Measurements from ENCODE around the gene RGS11. TPM values are rescaled to one million over a fixed set of nuclear protein-coding genes. Genes with fewer than 3 reads are reported as not detected.

Gene RGS11
- total RNA-seq, 1 donor = not detected

GRCh38 chr16:305916-306626, 30.3 kb upstream of the RGS11 start:
- no peaks in the 10 kb centered on the region for H3K27me3 ChIP-seq (ENCODE audit: insufficient read depth, low read length)
- H3K4me1 ChIP-seq (ENCODE audit: insufficient read depth, low read length) = peaks cover 18% of the 10 kb centered on the region
- H3K4me3 ChIP-seq (ENCODE audit: low read length) = no peak overlapping the region
- H3K9me3 ChIP-seq (ENCODE audit: low read depth, low read length) = no peaks in the 10 kb centered on the region

GRCh38 chr16:303760-304505, 28.2 kb upstream of the RGS11 start:
- peaks cover 7% of the 10 kb centered on the region for H3K4me1 ChIP-seq (ENCODE audit: insufficient read depth, low read length)
- H3K4me3 ChIP-seq (ENCODE audit: low read length) = no peak overlapping the region
- no peaks in the 10 kb centered on the region for H3K27me3 ChIP-seq (ENCODE audit: insufficient read depth, low read length)
- H3K9me3 ChIP-seq (ENCODE audit: low read depth, low read length) = no peaks in the 10 kb centered on the region

- Histone ChIP-seq H3K27me3 (ENCODE audit: insufficient read depth, low read length) (no peaks in the 10 kb centered on the region), H3K4me1 (ENCODE audit: insufficient read depth, low read length) (peaks cover 2% of the 10 kb centered on the region), H3K9me3 (ENCODE audit: low read depth, low read length) (no peaks in the 10 kb centered on the region), H3K4me3 (ENCODE audit: low read length) (no peak overlapping the region)
Observed at GRCh38 chr16:301950-302349, 26.2 kb upstream of the RGS11 start.

GRCh38 chr16:301235-301634, 25.5 kb upstream of the RGS11 start:
- Histone ChIP-seq H3K27me3 (ENCODE audit: insufficient read depth, low read length) (no peaks in the 10 kb centered on the region), H3K4me3 (ENCODE audit: low read length) (no peak overlapping the region), H3K9me3 (ENCODE audit: low read depth, low read length) (no peaks in the 10 kb centered on the region), H3K4me1 (ENCODE audit: insufficient read depth, low read length) (no peaks in the 10 kb centered on the region)

GRCh38 chr16:297832-298231, 22.1 kb upstream of the RGS11 start:
- Histone ChIP-seq H3K4me1 (ENCODE audit: insufficient read depth, low read length) (no peaks in the 10 kb centered on the region), H3K27me3 (ENCODE audit: insufficient read depth, low read length) (no peaks in the 10 kb centered on the region), H3K9me3 (ENCODE audit: low read depth, low read length) (no peaks in the 10 kb centered on the region), H3K4me3 (ENCODE audit: low read length) (no peak overlapping the region)

GRCh38 chr16:296806-297510, 21.2 kb upstream of the RGS11 start:
- no peaks in the 10 kb centered on the region for H3K4me1 ChIP-seq (ENCODE audit: insufficient read depth, low read length)
- no peaks in the 10 kb centered on the region for H3K9me3 ChIP-seq (ENCODE audit: low read depth, low read length)
- no peaks in the 10 kb centered on the region for H3K27me3 ChIP-seq (ENCODE audit: insufficient read depth, low read length)
- no peak overlapping the region for H3K4me3 ChIP-seq (ENCODE audit: low read length)

GRCh38 chr16:296276-296675, 20.5 kb upstream of the RGS11 start:
- Histone ChIP-seq H3K9me3 (ENCODE audit: low read depth, low read length) (no peaks in the 10 kb centered on the region), H3K27me3 (ENCODE audit: insufficient read depth, low read length) (no peaks in the 10 kb centered on the region), H3K4me1 (ENCODE audit: insufficient read depth, low read length) (no peaks in the 10 kb centered on the region), H3K4me3 (ENCODE audit: low read length) (no peak overlapping the region)

- Histone ChIP-seq H3K9me3 (ENCODE audit: low read depth, low read length) (no peaks in the 10 kb centered on the region), H3K27me3 (ENCODE audit: insufficient read depth, low read length) (no peaks in the 10 kb centered on the region), H3K4me3 (ENCODE audit: low read length) (no peak overlapping the region), H3K4me1 (ENCODE audit: insufficient read depth, low read length) (no peaks in the 10 kb centered on the region)
Observed at GRCh38 chr16:293043-293775, 17.5 kb upstream of the RGS11 start.

GRCh38 chr16:291539-291938, 15.8 kb upstream of the RGS11 start:
- Histone ChIP-seq H3K9me3 (ENCODE audit: low read depth, low read length) (no peaks in the 10 kb centered on the region), H3K27me3 (ENCODE audit: insufficient read depth, low read length) (no peaks in the 10 kb centered on the region), H3K4me1 (ENCODE audit: insufficient read depth, low read length) (no peaks in the 10 kb centered on the region), H3K4me3 (ENCODE audit: low read length) (no peak overlapping the region)

GRCh38 chr16:290681-291405, 15.1 kb upstream of the RGS11 start:
- no peaks in the 10 kb centered on the region for H3K9me3 ChIP-seq (ENCODE audit: low read depth, low read length)

GRCh38 chr16:290015-290680, 14.4 kb upstream of the RGS11 start:
- no peaks in the 10 kb centered on the region for H3K27me3 ChIP-seq (ENCODE audit: insufficient read depth, low read length)
- H3K4me1 ChIP-seq (ENCODE audit: insufficient read depth, low read length) = no peaks in the 10 kb centered on the region
- no peak overlapping the region for H3K4me3 ChIP-seq (ENCODE audit: low read length)
- H3K9me3 ChIP-seq (ENCODE audit: low read depth, low read length) = no peaks in the 10 kb centered on the region

More at GRCh38 chr16:290681-291405, 15.1 kb upstream of the RGS11 start:
- Histone ChIP-seq H3K4me3 (ENCODE audit: low read length) (no peak overlapping the region), H3K27me3 (ENCODE audit: insufficient read depth, low read length) (no peaks in the 10 kb centered on the region), H3K4me1 (ENCODE audit: insufficient read depth, low read length) (no peaks in the 10 kb centered on the region)

GRCh38 chr16:289395-289997, 13.8 kb upstream of the RGS11 start:
- Histone ChIP-seq H3K4me3 (ENCODE audit: low read length) (no peak overlapping the region), H3K4me1 (ENCODE audit: insufficient read depth, low read length) (no peaks in the 10 kb centered on the region), H3K9me3 (ENCODE audit: low read depth, low read length) (no peaks in the 10 kb centered on the region), H3K27me3 (ENCODE audit: insufficient read depth, low read length) (no peaks in the 10 kb centered on the region)

GRCh38 chr16:287981-288920, 12.5 kb upstream of the RGS11 start:
- Histone ChIP-seq H3K4me3 (ENCODE audit: low read length) (no peak overlapping the region), H3K9me3 (ENCODE audit: low read depth, low read length) (no peaks in the 10 kb centered on the region), H3K27me3 (ENCODE audit: insufficient read depth, low read length) (no peaks in the 10 kb centered on the region), H3K4me1 (ENCODE audit: insufficient read depth, low read length) (no peaks in the 10 kb centered on the region)
